GM12878 (cell line): ENCODE results near the gene HYOU1. TPM values are rescaled to one million over a fixed set of nuclear protein-coding genes. Genes with fewer than 3 reads are reported as not detected.
A peak's percentile ranks its signal among the peaks of the same experiment; 100 is the strongest.
"Not testable (repeated sequence)": the region's sequence is repeated elsewhere in the genome, so short reads cannot be mapped to it uniquely, and the experiment has no call there.

Experiments used
- ATAC-seq: fragments of 200-7000 bp; cut with Tn5 transposase; 3 replicates; pipeline ENCODE4 v1.9.1; 2020; ENCODE audit warnings: mild to moderate bottlenecking, moderate library complexity
- BruUV-seq: library from RNA; stranded (reverse); fragments of 400-500 nt; replicated peaks from 2 replicates; lab custom pipeline; 2021; lab: Mats Ljungman, UMichigan
- CTCF ChIA-PET: fragments of 300-600 bp; sonication (Branson Sonifier 250); formaldehyde crosslinking; extraction: SDS; loops from one replicate; lab custom pipeline; 2021; ENCODE audit warnings: inconsistent platforms; lab: Yijun Ruan, JAX
- POLR2A ChIA-PET: fragments of 350-600 bp; formaldehyde crosslinking; extraction: SDS; loops from one replicate; lab custom pipeline; 2021; ENCODE audit warnings: inconsistent platforms; lab: Charles Lee
- RAD21 ChIA-PET: fragments of 300-600 bp; sonication (Branson Sonifier 250); formaldehyde crosslinking; loops from one replicate; lab custom pipeline; 2023; ENCODE audit warnings: antibody characterized with exemption; ENCODE audit not compliant: unreplicated experiment; lab: Charles Lee
- SMC1A ChIA-PET: fragments of 300-600 bp; sonication (Branson Sonifier 250); formaldehyde crosslinking; loops from one replicate; lab custom pipeline; 2023; ENCODE audit not compliant: unreplicated experiment, uncharacterized antibody; lab: Charles Lee
- DNase-seq: peaks from one replicate; pipeline ENCODE4 v3.0.0-alpha.2; 2011; ENCODE audit warnings: low read depth, low spot score
- FAIRE-seq: peaks from 3 replicates; lab custom pipeline; 2011; peaks lifted over from hg19 to GRCh38; lab: Jason Lieb, UNC
- H2AFZ ChIP-seq: 2 replicates; pipeline ENCODE4 v1.6.0; 2011; ENCODE audit warnings: low read depth, low read length, control low read depth; ENCODE audit not compliant: control insufficient read depth
- H3K27ac ChIP-seq: 2 replicates; pipeline ENCODE4 v1.5.1; 2011; ENCODE audit warnings: control low read depth; ENCODE audit not compliant: control insufficient read depth, insufficient read depth
- H3K27me3 ChIP-seq, 2 experiments: replicated peaks in 1 of 2; 2 replicates each; pipeline versions ENCODE4 v1.6.0 to v1.6.1; 2011; ENCODE audit warnings: low read length in 1 of 2; ENCODE audit not compliant: control insufficient read depth in 2 of 2, insufficient read depth in 2 of 2
- H3K36me3 ChIP-seq, 2 experiments: 2 replicates each; pipeline ENCODE4 v1.5.1; 2011; ENCODE audit warnings: low read length in 1 of 2; ENCODE audit not compliant: control insufficient read depth in 2 of 2, insufficient read depth in 2 of 2
- H3K4me1 ChIP-seq: 2 replicates; pipeline ENCODE4 v1.6.1; 2011; ENCODE audit warnings: mild to moderate bottlenecking, low read length, moderate library complexity, mixed read lengths; ENCODE audit not compliant: control insufficient read depth, insufficient read depth
- H3K4me2 ChIP-seq: 2 replicates; pipeline ENCODE4 v1.6.0; 2011; ENCODE audit warnings: control low read depth; ENCODE audit not compliant: control insufficient read depth, insufficient read depth
- H3K4me3 ChIP-seq: fragments of 200-600 bp; sonication (generic); 2 replicates; pipeline ENCODE4 v1.5.1; 2016
- H3K79me2 ChIP-seq: 2 replicates; pipeline ENCODE4 v1.6.0; 2011; ENCODE audit warnings: low read length; ENCODE audit not compliant: control insufficient read depth, insufficient read depth
- H3K9ac ChIP-seq: 2 replicates; pipeline ENCODE4 v1.8.0; 2011; ENCODE audit warnings: low read length, control low read depth, mixed read lengths; ENCODE audit not compliant: control insufficient read depth, insufficient read depth
- H3K9me3 ChIP-seq: replicated peaks from 3 replicates; pipeline ENCODE4 v1.5.1; 2011; ENCODE audit warnings: mild to moderate bottlenecking, low read length; ENCODE audit not compliant: control insufficient read depth, insufficient read depth
- H4K20me1 ChIP-seq: 2 replicates; pipeline ENCODE4 v1.6.0; 2011; ENCODE audit not compliant: control insufficient read depth, insufficient read depth
- CTCF ChIP-seq, 3 experiments: IDR thresholded peaks in 2 of 3; conservative IDR thresholded peaks in 1 of 3; 2 replicates each; pipeline ENCODE4 v1.5.1; 2011; ENCODE audit warnings: low read depth in 3 of 3, low read length in 3 of 3, mild to moderate bottlenecking in 3 of 3, control low read depth in 2 of 3, moderate library complexity in 2 of 3, inconsistent platforms in 1 of 3, mixed read lengths in 1 of 3; ENCODE audit not compliant: control insufficient read depth in 2 of 3, insufficient read depth in 1 of 3; ENCODE audit errors: extremely low read depth in 1 of 3
- FOS ChIP-seq: IDR thresholded peaks from 3 replicates; pipeline ENCODE4 v1.6.1; 2011; ENCODE audit warnings: borderline replicate concordance; ENCODE audit not compliant: insufficient read length; ENCODE audit errors: extremely low read depth
- RAD21 ChIP-seq: IDR thresholded peaks from 2 replicates; pipeline ENCODE4 v1.6.1; 2011; ENCODE audit warnings: mild to moderate bottlenecking, low read depth, low read length, moderate library complexity; ENCODE audit not compliant: insufficient read depth
- WGBS: methylation state at CpG from one replicate; pipeline ENCODE4 v1.1.6; 2016; ENCODE audit warnings: low lambda C conversion rate; ENCODE audit not compliant: insufficient replicate concordance, insufficient coverage; ENCODE audit errors: missing lambda C conversion rate; 5-methylcytosine and 5-hydroxymethylcytosine counted together
- in situ Hi-C: fragments of 300-500 bp; cut with MboI; formaldehyde crosslinking; loops from 9 replicates; pipeline ENCODE4 v1.14.3; 2018; ENCODE audit warnings: mixed read lengths
- intact Hi-C: fragments of 100-400 bp; cut with micrococcal nuclease; formaldehyde crosslinking; loops from one replicate; pipeline ENCODE4 v1.14.2; 2022; ENCODE audit not compliant: unreplicated experiment
- polyA plus RNA-seq, 11 experiments: library from polyadenylated mRNA; depleted of rRNA in 4 of 11; unstranded in 6 of 11; stranded (reverse) in 5 of 11; fragments of >200 nt; fragmentation: Nextera tagmentation in 4 of 11; fragmentation: Illumina TruSeq in 1 of 11; extraction: Ambion mirVana in 4 of 11; extraction: Trizol in 1 of 11; gene quantifications; 1 replicate in 1 of 11; 2 replicates in 10 of 11; pipeline versions ENCODE4 v1.2.1 to v1.2.3, GENCODE V29; 2011 to 2016; ENCODE audit warnings: inconsistent platforms in 2 of 11, missing spikeins in 2 of 11, low read depth in 1 of 11
- total RNA-seq, 4 experiments: library from RNA; depleted of rRNA in 3 of 4; stranded (reverse); fragments of >200 nt in 3 of 4; fragmentation: Illumina TruSeq in 1 of 4; extraction: Trizol in 1 of 4; gene quantifications; 2 replicates each; pipeline versions ENCODE4 v1.2.1 to v1.2.3, GENCODE V29; 2013 to 2021

HYOU1 gene
- total and polyA plus RNA-seq, 10 of the 15 experiments (the other 5 are each of a cell fraction or from before 2014, with no cell fraction given): 15.4 to 157 (median 109) TPM

GRCh38 chr11:119103793-119104192 lies 46.8 kb upstream of the HYOU1 start:
- H3K79me2 ChIP-seq: peaks cover 44% of the 10 kb centered on the region
- no peak for TF ChIP-seq FOS
- TF ChIP-seq CTCF (IDR thresholded peaks at IDR 0.05 in 2 of 3, conservative IDR thresholded peaks at IDR 0.05 in 1 of 3; ENCODE audit: control insufficient read depth in 2 of 3, extremely low read depth in 1 of 3, insufficient read depth in 1 of 3, low read depth in 3 of 3, low read length in 3 of 3): peak in 1 of 3 experiments; percentile 10; a peak in 1 of 6 replicates
- 0 out of 2 replicates have a peak, but pooled peaks have one; percentile 7 for TF ChIP-seq RAD21
- ChIA-PET RAD21 (no interaction called here), CTCF (no interaction called here), POLR2A (interaction anchor here (0.9 kb wide), 1 partner anchor 17 kb away, joined by 3 read pairs; no protein-coding TSS in a partner anchor), SMC1A (interaction anchor here (1.2 kb wide), 1 partner anchor 92 kb away, joined by 4 read pairs; no protein-coding TSS in a partner anchor)
- H2AFZ ChIP-seq: no peak overlapping the region
- FAIRE-seq: no peak
- no TSS peak for BruUV-seq
- no peak overlapping the region for H3K27ac ChIP-seq
- H3K9me3 ChIP-seq: no peaks in the 10 kb centered on the region
- H3K27me3 ChIP-seq: no peaks in the 10 kb centered on the region
- no peaks in the 10 kb centered on the region for H4K20me1 ChIP-seq
- WGBS: 62% methylated on average over 4 of the region's 4 CpGs
- H3K4me3 ChIP-seq: no peak overlapping the region
- ATAC-seq: no peak
- in situ Hi-C loops: no loop called here
- intact Hi-C loops: loop anchor here (5.0 kb wide), 2 partner anchors 86 to 176 kb away; partner anchors contain the start of genes BCL9L, RPS25 and TRAPPC4
- H3K9ac ChIP-seq: no peak overlapping the region
- peaks cover 27% of the 10 kb centered on the region for H3K4me1 ChIP-seq
- no peaks in the 10 kb centered on the region for H3K36me3 ChIP-seq
- DNase-seq: no peak
- no peak overlapping the region for H3K4me2 ChIP-seq

DNA sequence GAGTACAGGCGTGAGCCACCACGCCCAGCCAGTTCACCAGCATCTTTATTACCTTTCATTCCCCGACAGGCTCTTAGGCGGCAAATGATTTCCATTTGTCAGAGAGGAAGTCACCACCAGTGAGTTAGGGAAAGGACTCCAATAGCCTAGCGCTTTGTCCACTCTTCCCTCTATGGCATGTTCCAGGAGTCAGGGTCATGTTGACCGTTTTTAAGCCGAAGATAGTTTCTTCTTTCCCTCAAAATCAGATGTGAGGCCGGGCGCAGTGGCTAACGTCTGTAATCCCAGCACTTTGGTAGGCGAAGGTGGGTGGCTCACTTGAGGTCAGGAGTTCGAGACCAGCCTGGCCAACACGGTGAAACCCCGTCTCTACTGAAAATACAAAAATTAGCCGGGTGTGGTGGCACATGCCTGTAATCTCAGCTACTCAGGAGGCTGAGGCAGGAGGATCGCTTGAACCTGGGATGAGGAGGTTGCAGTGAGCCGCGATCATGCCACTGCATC lies 46.2 kb upstream of the HYOU1 start:
- intact Hi-C loops: loop anchor here (5.0 kb wide), 2 partner anchors 86 to 176 kb away; partner anchors contain the start of genes BCL9L, RPS25 and TRAPPC4
- ChIA-PET SMC1A (interaction anchor here (1.2 to 1.8 kb wide), 5 partner anchors 19 to 93 kb away, joined by 4 to 17 read pairs (median 4); partner anchors contain the start of genes HINFP, NLRX1, RPS25 and TRAPPC4), POLR2A (interaction anchor here (0.7 to 2.4 kb wide), 5 partner anchors 18 to 1687 kb away, joined by 3 to 25 read pairs (median 8); partner anchors contain the start of genes HINFP, HMBS and MCAM), RAD21 (interaction anchor here (0.8 to 1.7 kb wide), 4 partner anchors 18 to 235 kb away, joined by 3 to 22 read pairs (median 4); partner anchors contain the start of genes CBL and HINFP), CTCF (interaction anchor here (1.5 to 2.2 kb wide), 5 partner anchors 35 to 221 kb away, joined by 3 to 10 read pairs (median 8); partner anchors contain the start of genes CBL and VPS11)
- peaks cover 38% of the 10 kb centered on the region for H3K79me2 ChIP-seq
- peak overlapping the region; percentile 96; the same call in 1 of the 2 replicates for H3K27ac ChIP-seq
- H3K36me3 ChIP-seq, H4K20me1 ChIP-seq, ATAC-seq, H3K27me3 ChIP-seq, FAIRE-seq, H2AFZ ChIP-seq, BruUV-seq, in situ Hi-C loops, H3K9me3 ChIP-seq, DNase-seq: not testable (repeated sequence)
- peak overlapping the region; percentile 87 for H3K9ac ChIP-seq
- H3K4me2 ChIP-seq: peak overlapping the region; percentile 88
- peaks cover 23% of the 10 kb centered on the region for H3K4me1 ChIP-seq
- WGBS: 89% methylated on average over 18 of the region's 18 CpGs
- H3K4me3 ChIP-seq: peak overlapping the region; percentile 97; the same call in 1 of the 2 replicates
